IPS DF 4.7 (cell line): Measurements from ENCODE around the gene HOXD8.

Source experiments
- DNase-seq: peaks from one replicate; pipeline ENCODE4 v3.0.0-alpha.2; 2013; ENCODE audit warnings: low spot score; ENCODE audit errors: extremely low read depth

HOXD8 gene

DNA sequence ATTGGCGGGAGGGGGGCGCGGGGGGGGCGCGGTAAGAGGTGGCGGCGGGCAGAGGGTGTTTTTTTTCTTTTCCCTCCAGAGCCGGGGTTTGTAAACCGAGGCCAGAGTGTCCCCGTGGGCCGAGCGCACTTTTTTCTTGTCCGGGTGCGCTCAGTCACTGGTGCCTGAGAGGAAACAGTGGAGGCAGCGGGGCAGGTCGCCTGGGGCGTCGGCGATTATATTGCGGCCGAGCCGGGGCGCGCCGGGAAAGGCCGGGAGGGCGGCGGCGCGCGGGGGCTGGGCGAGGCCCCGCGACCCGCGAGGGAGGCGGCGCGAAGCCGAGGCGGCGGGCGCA lies 275 bp downstream of the HOXD8 start:
- no peak for DNase-seq

- no peak for DNase-seq
These were observed 847 bp downstream of the HOXD8 start for GRCh38 chr2:176130147-176130956.

DNA sequence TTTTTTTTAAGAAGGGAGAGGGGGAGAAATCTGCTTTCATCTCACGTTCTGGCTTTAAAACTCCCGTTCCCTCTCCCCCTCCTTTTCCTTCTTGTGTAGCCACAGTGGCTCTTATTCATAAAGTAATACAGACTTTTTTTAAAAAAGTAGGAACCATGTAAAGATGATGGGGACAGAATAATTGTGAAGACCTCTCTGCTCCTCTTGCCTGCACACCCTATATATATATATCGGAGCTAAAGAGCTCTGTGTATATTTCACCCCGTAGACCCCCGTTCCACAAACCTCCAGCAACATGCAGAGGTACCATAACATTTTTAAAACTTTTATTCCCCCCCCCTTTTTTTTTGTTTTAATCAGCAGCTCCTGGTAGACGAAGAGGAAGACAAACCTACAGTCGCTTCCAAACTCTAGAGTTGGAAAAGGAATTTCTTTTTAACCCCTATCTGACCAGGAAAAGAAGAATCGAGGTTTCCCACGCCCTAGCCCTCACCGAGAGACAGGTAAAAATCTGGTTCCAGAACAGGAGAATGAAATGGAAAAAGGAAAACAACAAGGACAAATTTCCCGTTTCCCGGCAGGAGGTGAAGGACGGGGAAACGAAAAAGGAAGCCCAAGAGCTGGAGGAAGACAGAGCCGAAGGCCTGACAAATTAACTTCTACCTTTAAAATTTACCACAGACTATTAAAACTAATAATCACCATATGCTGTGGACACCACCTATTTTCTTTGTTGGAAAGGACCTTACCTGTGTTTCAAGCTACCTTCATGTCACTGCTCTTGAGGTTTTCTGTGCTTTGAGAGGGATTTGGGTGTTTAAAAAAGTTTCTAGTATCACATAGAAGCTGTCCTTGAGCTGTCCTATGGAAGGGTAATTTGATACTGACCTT lies 1.7 kb downstream of the HOXD8 start:
- no peak for DNase-seq

GRCh38 chr2:176131848-176132158 lies 2.3 kb downstream of the HOXD8 start:
- DNase-seq, result no peak

GRCh38 chr2:176132205-176133171 lies 3.0 kb downstream of the HOXD8 start:
- DNase-seq, result no peak

GRCh38 chr2:176133389-176133788 lies 3.9 kb downstream of the HOXD8 start:
- DNase-seq, result no peak

- no peak for DNase-seq
These were observed 4.5 kb downstream of the HOXD8 start for GRCh38 chr2:176134035-176134434.

- DNase-seq, result no peak
These were observed 5.5 kb downstream of the HOXD8 start for GRCh38 chr2:176135035-176135440.

DNA sequence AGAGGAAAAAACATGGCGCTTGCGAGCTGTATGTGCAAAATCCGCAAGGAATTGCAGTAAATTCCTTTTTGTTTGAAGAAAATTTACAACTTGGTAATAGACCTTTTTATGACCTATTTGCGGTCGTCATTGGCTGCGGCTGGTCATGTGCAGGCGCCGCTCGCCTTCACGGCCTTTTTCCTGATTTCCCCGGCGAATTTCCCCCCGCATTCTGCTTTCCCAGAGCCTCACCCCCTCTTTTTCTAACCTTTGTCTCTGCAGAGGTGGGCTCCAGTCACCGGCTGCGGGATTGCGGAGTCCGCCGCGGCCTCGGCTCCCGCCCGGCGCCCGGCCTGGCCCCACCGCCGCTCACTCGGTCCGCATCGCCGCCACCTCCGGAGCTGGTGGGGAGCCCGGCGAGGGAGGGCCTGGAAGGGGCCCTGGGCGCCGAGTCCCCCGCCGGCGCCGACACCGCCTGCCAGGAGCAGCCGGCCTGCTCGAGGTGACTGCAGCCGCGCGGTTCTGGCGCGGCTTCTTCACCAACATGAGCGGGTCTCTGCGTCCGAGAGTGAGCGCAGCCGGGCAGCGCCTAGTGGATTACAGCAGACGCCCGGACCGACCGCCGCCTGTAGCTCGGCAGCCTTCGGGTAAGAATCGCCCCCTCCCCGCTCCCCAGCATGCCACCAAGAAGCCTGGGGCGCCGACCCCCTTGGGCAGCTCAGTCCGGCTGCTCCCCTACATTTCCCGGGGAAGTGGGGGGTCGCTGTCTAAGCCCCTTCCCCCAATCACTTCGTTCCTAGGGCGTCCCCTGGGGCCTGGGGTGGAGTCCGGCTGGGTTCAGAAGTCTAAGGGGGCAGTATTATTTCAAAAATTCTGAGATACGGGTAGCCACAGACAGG lies 7.1 kb downstream of the HOXD8 start:
- DNase-seq, result no peak

- DNase-seq, result no peak
These were observed 7.7 kb downstream of the HOXD8 start for GRCh38 chr2:176137252-176137580.

GRCh38 chr2:176137906-176138305 lies 8.4 kb downstream of the HOXD8 start:
- no peak for DNase-seq

- no peak for DNase-seq
These were observed 9.0 kb downstream of the HOXD8 start for GRCh38 chr2:176138526-176138922.

GRCh38 chr2:176138923-176139660 lies 9.6 kb downstream of the HOXD8 start:
- DNase-seq, result no peak

DNA sequence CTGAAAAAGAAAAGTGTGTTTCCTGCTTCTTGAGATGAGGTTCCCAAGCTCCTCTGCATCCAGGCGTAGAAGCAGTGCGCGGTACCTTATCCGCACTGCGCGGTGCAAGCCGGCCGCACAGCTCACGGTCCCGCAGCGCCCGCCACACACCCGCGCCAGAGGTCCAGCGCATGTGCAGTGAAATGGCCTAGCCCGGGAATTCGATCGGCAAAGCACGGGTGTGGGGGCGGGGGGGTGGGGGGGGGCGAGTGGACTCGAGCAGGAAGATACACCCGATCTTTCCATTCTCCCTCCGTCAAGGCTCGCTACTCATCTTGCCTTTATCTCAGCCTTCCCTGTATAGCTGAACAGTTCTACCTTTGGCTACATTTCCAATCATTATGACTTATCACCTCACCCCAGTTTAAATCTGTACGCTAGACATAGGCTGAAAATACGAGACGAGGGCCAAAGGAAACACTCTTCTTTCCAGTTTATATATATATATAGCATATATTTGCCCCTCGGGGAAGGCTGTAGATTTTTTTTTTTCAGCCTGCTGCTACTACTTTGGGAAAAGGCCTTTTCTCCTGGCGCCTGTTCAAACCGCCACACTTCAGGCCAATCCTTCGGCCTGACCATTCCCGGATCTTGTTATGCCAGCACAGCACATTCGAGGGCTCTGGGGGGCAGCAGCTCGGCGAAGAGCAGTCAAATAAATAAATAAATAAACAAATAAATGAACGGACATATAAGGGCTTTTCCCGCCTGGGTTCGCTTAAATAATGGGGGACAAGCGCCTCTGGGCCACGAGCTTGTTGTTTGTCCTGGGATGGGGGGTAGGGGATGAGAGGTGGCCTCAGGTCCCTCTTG lies 10.4 kb downstream of the HOXD8 start:
- DNase-seq, result no peak

DNA sequence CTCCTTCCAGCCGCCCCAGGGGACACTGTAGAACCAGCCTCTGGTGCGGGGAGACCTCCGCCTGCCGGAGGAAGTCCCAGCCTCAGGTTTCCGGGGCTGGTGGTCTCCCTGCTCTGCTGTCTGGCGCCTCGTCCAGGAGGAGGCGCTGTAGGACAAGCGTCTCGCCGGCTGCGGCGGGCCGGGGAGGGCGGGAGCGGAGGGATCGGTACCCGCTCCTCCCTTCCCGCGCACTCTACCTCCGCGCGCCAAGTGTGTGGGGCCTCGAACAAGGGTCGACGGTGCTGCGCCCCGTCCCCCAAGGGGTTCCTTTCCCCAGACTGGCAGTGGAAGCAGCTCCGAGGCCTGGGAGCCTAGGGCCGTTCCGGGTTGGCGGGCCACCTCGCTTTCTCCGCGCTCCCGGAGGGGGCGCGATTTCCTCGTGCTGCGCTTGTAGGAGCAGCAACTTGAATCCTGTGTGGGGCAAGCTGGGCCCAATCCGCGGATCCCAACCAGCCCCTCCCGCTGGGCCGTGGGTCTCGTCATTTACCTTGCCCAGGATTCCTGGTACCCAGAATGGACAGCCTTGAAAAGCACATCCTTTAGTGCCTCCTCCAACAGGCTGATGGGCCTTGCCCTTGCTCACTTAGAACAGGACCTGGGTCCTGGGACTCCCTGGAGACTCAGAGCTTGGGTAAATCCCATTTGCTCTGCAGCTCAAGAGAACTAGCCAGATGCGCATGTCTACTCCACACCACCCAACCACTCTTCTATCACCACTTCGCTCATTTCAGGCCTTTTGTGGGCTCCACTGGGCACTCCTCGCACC lies 11.2 kb downstream of the HOXD8 start:
- no peak for DNase-seq

- DNase-seq, result no peak
These were observed 12.8 kb downstream of the HOXD8 start for GRCh38 chr2:176142281-176142680.

GRCh38 chr2:176145085-176145969 lies 15.8 kb downstream of the HOXD8 start:
- no peak for DNase-seq
